SKM-1 (cell line): Measurements from ENCODE around the gene YARS1.

Source experiments
- DNase-seq: peaks from one replicate; lab custom pipeline; 2025; ENCODE audit not compliant: unreplicated experiment; lab: John Stamatoyannopoulos, UW

YARS1 gene

GRCh38 chr1:32782086-32782485, 35.1 kb downstream of the YARS1 start:
- no peak for DNase-seq

DNA sequence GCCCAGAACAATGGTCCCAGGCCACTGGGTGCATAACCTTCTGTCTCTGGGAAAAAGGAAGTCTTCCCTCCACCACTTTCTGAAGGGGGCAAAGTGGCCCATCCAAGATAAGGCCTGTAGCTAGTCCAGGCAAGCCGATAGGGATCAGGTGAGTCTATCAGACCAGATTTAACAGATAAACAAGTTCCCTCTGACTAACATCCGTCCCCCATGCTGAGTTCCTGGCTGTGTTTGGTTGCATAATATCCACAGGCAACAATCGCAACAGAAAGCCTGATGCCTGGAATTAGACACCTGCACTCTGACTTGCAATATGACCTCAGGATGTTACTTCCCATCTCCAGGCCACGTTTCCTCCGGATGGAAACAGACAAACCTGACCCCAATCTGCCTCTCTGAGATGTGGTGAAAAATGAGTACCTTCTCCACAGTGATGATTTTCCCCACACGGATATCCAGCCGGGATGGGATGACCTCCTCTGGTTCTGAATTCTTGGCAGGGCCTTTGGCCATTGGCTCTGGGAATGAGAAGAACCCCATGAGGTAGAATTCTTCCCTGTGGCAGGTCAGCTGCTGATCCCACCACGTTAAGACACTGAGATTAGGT, 36.4 kb downstream of the YARS1 start:
- no peak for DNase-seq

DNA sequence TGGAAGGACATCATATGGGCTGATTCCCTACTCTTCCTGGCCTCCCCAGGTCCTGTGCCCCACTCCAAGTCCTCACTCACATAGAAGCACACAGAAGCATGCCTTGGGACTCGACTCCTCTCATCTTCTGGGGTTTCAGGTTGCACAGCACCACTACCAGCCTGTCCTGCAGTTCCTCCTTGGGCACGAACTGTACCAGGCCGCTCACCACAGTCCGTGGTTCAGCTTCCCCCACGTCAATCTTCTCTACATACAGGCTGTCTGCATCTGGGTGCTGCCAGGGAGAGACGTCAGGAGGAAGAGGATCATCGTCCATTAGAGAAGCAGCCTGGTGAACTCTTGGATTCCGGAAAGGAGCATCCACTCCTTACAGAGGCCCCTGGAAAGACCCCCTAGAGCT, 37.2 kb downstream of the YARS1 start:
- no peak for DNase-seq

- no peak for DNase-seq
Measured at GRCh38 chr1:32779242-32779641, 37.9 kb downstream of the YARS1 start.

- DNase-seq, result no peak
Measured at GRCh38 chr1:32775640-32776337, 41.4 kb downstream of the YARS1 start.

DNA sequence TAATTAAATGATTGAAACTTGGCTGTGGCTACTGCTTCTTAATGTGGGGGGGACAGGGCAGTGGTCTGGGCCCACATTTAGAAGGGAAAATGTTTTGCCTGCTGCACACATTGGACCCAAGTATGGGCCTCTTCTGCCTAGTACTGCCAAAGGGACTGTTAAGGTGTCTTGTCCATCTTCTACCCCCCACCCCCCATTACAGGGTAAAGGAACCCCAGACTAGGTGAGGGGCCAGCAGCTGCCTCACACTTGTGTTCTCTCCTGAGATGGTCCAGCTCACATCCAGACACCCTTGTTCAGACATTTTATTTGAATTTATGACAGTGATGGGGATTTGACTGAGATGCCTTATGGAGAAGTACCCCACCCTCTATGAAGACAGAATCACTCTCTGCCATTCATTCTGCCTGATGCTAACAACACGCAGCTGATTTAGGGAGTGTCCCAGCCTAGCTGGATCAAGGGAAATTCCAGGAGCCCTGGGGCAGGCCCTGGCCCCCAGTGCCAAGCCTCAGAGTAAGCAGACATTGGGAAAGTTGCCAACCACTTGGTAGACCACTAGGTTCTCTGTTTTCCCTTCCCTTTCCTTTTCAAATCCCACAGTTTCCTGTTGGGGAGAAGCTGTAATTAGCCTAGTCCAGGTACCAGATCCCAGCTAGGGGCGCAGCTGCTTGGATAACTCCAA, 42.1 kb downstream of the YARS1 start:
- DNase-seq, result no peak

GRCh38 chr1:32774464-32774808, 42.7 kb downstream of the YARS1 start:
- DNase-seq, result no peak

DNA sequence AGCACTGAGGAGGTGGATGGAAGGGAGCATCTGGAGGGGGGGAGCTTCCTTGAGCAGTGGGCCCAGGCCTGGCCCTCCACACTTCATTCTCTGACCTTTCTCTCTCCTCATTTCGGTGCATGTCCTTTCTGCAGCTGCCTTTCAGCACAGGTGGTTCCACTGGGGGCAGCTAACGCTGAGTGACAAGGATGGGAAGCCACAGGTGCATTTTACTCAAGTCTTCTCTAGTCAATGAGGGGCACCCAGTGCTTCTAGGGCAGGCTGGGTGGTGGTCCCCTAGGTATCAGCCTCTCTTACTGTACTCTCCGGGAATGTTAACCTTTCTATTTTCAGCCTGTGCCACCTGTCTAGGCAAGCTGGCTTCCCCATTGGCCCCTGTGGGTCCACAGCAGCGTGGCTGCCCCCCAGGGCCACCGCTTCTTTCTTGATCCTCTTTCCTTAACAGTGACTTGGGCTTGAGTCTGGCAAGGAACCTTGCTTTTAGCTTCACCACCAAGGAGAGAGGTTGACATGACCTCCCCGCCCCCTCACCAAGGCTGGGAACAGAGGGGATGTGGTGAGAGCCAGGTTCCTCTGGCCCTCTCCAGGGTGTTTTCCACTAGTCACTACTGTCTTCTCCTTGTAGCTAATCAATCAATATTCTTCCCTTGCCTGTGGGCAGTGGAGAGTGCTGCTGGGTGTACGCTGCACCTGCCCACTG, 43.2 kb downstream of the YARS1 start:
- no peak for DNase-seq

DNA sequence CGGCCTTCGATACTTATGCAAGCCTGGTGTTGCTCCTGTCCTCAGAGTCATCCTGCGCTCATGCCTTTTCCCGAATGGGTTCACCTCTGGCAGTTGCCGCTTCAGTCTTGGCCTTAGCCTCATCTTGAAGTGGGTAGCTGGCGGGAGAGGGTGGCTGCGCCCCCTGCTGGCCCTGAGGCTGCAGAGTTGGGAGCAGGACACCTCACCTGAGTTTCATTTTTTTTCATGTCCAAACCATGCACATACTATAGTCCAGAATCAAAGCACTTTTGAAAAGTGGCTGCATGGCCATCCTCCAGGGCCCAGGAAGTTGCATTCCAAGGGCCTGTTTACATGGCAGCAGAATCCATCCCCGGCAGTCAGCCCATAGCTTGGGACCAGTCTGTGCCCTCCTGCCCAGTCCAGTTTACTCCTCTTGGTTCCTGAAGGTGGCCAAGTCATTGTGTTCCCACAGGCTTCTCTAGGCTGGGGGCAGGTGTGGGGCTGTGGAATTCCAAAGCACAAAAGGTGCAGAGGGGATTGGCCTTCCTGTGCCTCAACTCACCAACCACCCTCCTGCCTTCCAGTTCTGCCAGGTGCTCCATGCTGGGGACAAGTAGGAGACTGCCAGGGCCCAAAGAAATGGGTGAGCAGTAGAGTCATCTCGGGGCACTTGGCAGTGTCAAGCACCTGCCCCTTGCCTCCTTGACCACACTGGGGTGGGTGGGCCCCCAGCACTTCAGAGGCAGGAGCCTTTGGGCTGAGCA, 44.0 kb downstream of the YARS1 start:
- no peak for DNase-seq

GRCh38 chr1:32772281-32773017, 44.7 kb downstream of the YARS1 start:
- DNase-seq, result no peak

- DNase-seq, result no peak
Measured at GRCh38 chr1:32771561-32772280, 45.4 kb downstream of the YARS1 start.

- no peak for DNase-seq
Measured at GRCh38 chr1:32770741-32771548, 46.2 kb downstream of the YARS1 start.

DNA sequence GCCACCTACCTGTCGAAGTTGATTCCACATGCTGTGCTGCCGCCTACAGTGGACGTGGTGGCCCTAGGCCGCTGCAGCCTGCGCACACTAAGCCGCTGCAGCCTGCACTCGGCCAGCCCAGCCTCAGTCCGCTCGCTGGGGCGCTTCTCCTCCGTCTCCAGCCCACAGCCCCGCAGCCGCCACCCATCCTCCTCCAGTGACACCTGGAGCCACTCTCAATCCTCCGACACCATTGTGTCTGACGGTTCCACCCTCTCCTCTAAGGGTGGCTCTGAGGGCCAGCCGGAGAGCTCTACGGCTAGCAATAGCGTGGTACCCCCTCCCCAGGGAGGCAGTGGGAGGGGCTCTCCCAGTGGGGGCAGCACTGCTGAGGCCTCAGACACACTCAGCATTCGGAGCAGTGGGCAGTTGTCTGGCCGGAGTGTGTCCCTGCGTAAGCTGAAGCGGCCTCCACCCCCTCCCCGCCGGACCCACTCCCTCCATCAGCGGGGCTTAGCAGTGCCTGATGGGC, 46.9 kb downstream of the YARS1 start:
- DNase-seq, result no peak

DNA sequence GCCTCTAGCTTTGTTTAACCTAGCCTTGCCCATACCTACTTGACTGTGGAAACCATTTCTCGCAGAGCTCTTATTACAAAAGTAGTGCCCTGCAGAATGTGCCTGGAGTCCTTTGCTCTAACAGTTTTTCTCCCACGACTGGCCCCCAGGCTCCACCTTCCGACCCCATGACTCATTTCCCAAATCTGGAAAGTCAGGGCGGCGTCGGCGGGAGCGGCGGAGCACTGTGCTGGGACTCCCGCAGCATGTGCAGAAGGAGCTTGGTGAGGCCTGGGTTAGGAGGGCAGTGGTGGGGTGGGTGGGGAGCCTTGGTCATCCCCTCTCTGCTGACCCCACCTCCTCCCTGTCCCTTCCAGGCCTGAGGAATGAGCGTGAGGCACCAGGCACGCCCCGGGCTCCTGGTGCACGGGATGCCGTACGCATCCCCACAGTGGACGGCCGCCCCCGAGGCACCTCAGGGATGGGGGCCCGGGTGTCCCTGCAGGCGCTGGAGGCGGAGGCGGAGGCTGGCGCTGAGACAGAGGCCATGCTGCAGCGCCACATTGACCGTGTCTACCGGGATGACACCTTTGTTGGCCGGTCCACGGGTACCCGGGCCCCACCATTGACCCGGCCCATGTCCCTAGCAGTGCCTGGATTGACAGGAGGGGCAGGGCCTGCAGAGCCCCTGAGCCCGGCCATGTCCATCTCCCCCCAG, 47.5 kb downstream of the YARS1 start:
- no peak for DNase-seq

GRCh38 chr1:32768110-32768850, 48.9 kb downstream of the YARS1 start:
- no peak for DNase-seq

- no peak for DNase-seq
Measured at GRCh38 chr1:32767641-32768040, 49.5 kb downstream of the YARS1 start.

DNA sequence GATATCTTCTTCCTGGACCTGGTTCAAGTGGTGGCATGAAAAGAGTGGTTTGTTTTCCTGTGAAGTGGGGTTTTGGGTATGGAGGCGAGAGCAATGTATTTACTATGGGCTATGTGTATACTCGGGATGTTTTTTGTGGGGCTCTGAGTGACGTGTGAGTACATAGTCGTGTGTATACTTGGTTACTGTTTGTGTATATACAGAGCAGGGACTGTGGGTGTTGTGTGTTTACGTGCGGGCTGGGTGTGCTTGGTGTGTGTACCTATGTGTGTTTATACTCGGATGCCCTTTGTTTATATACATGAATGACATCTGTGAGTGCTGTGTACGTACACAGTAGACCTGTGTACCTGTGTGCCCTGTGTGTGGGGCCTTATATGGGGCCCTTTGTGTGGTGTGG, 50.0 kb downstream of the YARS1 start:
- DNase-seq, result no peak
